ENCODE results near the gene MACROH2A1.

The MACROH2A1 gene

DNA sequence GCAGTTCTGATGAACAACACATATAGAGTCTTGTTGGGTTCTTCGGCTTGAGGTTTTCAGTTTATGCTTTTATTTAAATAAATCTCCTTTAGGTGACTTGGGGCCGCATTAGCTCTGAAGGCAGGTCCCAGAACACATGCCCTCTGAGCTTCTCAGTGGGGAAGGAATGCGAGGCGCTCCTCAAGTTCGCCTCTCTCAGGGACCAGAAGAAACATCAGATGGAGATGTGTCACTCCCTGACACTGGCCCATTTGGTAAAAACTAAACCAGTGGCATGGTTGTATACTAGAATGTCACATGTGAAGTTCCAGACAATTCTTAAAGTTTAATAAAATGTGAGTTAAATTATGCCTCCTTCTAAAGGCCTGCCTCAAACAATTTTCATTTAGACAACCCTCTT is 1.9 kb downstream of the MACROH2A1 start:
- Histone ChIP-seq H3K4me1 (peaks cover 69 to 76% (median 74%) of the 10 kb centered on the region in 10 experiments), H3K9me3 (replicated peaks in 1 of 11) (no peaks in the 10 kb centered on the region), H3K36me3 (peaks cover 0 to 58% (median 37%) of the 10 kb centered on the region in 11 experiments; a peak in 20 of 22 replicates), H3K27ac (peak overlapping the region; percentile 16 to 100 (median 98); a peak in 19 of 22 replicates), H3K9ac (peak overlapping the region; percentile 95 to 100 (median 99)), H3K4me3 (peak overlapping the region; percentile 86 to 99 (median 96)), H3K4me2 (peak overlapping the region; percentile 90 to 98 (median 96)), H4K20me1 (peaks cover 16 to 67% (median 64%) of the 10 kb centered on the region in 11 experiments; a peak in 20 of 22 replicates), H3K27me3 (no peaks in the 10 kb centered on the region)
- no peak for TF ChIP-seq Cebpa-rat (IDR thresholded peaks at IDR 0.05)

GRCh38 chr5:135396459-135397055 is 2.5 kb downstream of the MACROH2A1 start:
- TF ChIP-seq Cebpa-rat (IDR thresholded peaks at IDR 0.05): no peak
- Histone ChIP-seq H3K27ac (peak overlapping the region in 10 of 11 experiments; percentile 16 to 100 (median 98); a peak in 19 of 22 replicates), H4K20me1 (peaks cover 17 to 72% (median 69%) of the 10 kb centered on the region in 11 experiments; a peak in 20 of 22 replicates), H3K9me3 (replicated peaks in 1 of 11) (no peaks in the 10 kb centered on the region), H3K36me3 (peaks cover under 1 to 63% (median 43%) of the 10 kb centered on the region in 11 experiments; a peak in 20 of 22 replicates), H3K9ac (peak overlapping the region; percentile 95 to 100 (median 99)), H3K27me3 (no peaks in the 10 kb centered on the region), H3K4me1 (peaks cover 74 to 81% (median 79%) of the 10 kb centered on the region in 10 experiments), H3K4me3 (peak overlapping the region; percentile 86 to 99 (median 96)), H3K4me2 (peak overlapping the region; percentile 90 to 98 (median 96))

DNA sequence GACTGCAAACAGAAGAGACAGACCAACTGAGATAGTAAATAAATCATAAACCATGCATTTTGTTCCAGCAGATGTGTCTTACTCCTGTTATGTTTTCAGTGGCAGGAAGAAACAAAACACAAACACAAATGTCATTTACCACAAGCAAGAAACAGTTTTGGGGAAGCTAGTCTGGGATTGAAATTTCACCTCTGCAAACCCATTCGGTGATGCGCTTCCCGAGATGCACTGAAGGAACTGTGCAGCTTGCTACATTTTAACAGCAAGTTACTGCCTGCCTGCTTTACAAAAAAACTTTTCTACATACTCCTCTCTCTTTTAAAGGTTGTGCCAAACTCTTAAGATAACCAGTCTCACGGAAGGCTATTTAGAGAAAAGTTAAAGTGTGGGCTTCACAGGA is 3.2 kb downstream of the MACROH2A1 start:
- peaks cover 24 to 79% (median 76%) of the 10 kb centered on the region in 11 experiments; a peak in 20 of 22 replicates for H4K20me1 ChIP-seq
- H3K27me3 ChIP-seq: no peaks in the 10 kb centered on the region
- no peak for TF ChIP-seq Cebpa-rat (IDR thresholded peaks at IDR 0.05)
- no peaks in the 10 kb centered on the region for H3K9me3 ChIP-seq (replicated peaks in 1 of 11)
- peaks cover 79 to 86% (median 84%) of the 10 kb centered on the region in 10 experiments for H3K4me1 ChIP-seq
- H3K36me3 ChIP-seq: peaks cover 7 to 70% (median 49%) of the 10 kb centered on the region in 11 experiments; a peak in 21 of 22 replicates
- H3K4me3 ChIP-seq: peak overlapping the region; percentile 86 to 99 (median 96)
- H3K9ac ChIP-seq: peak overlapping the region; percentile 95 to 100 (median 99)
- H3K27ac ChIP-seq: peak overlapping the region in 9 of 11 experiments; percentile 94 to 100 (median 98); a peak in 16 of 22 replicates
- peak overlapping the region; percentile 90 to 98 (median 96) for H3K4me2 ChIP-seq

- peaks cover 11 to 74% (median 54%) of the 10 kb centered on the region in 11 experiments; a peak in 21 of 22 replicates for H3K36me3 ChIP-seq
- H3K9ac ChIP-seq: peak overlapping the region in 10 of 11 experiments; percentile 95 to 100 (median 99); a peak in 17 of 22 replicates
These were observed 3.6 kb downstream of the MACROH2A1 start for GRCh38 chr5:135395451-135395850.

GRCh38 chr5:135394095-135394494 is 4.9 kb downstream of the MACROH2A1 start:
- Histone ChIP-seq H3K27me3 (no peaks in the 10 kb centered on the region), H3K9me3 (replicated peaks in 1 of 11) (no peaks in the 10 kb centered on the region), H3K9ac (peak overlapping the region in 6 of 11 experiments; percentile 36 to 98 (median 64); a peak in 9 of 22 replicates), H3K4me3 (peak overlapping the region in 4 of 10 experiments; percentile 0 to 99 (median 92); a peak in 9 of 20 replicates), H3K27ac (peak overlapping the region in 9 of 11 experiments; percentile 33 to 100 (median 95); a peak in 17 of 22 replicates), H3K4me1 (peaks cover 81 to 87% (median 87%) of the 10 kb centered on the region in 10 experiments), H4K20me1 (peaks cover 41 to 97% (median 94%) of the 10 kb centered on the region in 11 experiments; a peak in 20 of 22 replicates), H3K36me3 (peaks cover 25 to 88% (median 67%) of the 10 kb centered on the region in 11 experiments), H3K4me2 (peak overlapping the region; percentile 90 to 98 (median 96))
- no peak for TF ChIP-seq Cebpa-rat (IDR thresholded peaks at IDR 0.05)

More at GRCh38 chr5:135395451-135395850, 3.6 kb downstream of the MACROH2A1 start:
- Histone ChIP-seq H3K27ac (peak overlapping the region in 7 of 11 experiments; percentile 94 to 100 (median 98); a peak in 13 of 22 replicates), H3K4me1 (peaks cover 79 to 86% (median 84%) of the 10 kb centered on the region in 10 experiments), H3K4me2 (peak overlapping the region; percentile 90 to 98 (median 96)), H4K20me1 (peaks cover 28 to 84% (median 80%) of the 10 kb centered on the region in 11 experiments; a peak in 20 of 22 replicates), H3K9me3 (replicated peaks in 1 of 11) (no peaks in the 10 kb centered on the region), H3K4me3 (peak overlapping the region; percentile 86 to 99 (median 96); a peak in 17 of 20 replicates), H3K27me3 (no peaks in the 10 kb centered on the region)
- no peak for TF ChIP-seq Cebpa-rat (IDR thresholded peaks at IDR 0.05)

DNA sequence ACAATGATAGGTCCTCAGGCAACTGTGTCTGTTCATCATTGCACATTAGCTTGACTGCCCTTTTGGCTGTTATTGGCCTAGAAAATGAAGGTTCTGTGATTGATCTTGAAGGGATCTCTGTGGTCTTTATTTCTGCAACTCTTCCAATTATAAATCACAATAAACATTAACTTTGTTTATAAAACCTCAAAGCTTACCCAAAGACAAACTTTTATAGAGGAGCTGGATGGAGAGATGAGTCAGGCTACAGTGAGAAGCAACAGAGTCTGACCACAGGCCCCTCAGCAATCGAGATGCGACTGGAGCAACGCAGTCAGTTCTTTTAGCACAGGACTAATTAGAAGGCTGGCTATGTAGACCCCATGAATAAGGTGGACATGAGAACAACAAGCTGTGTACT is 5.3 kb downstream of the MACROH2A1 start:
- H3K9ac ChIP-seq: peak overlapping the region in 7 of 11 experiments; percentile 27 to 98 (median 59); a peak in 12 of 22 replicates
- TF ChIP-seq Cebpa-rat (IDR thresholded peaks at IDR 0.05): no peak
- peaks cover 45 to 100% (median 98%) of the 10 kb centered on the region in 11 experiments; a peak in 20 of 22 replicates for H4K20me1 ChIP-seq
- H3K27ac ChIP-seq: peak overlapping the region in 9 of 11 experiments; percentile 33 to 100 (median 95); a peak in 18 of 22 replicates
- H3K9me3 ChIP-seq (replicated peaks in 1 of 11): no peaks in the 10 kb centered on the region
- H3K4me3 ChIP-seq: peak overlapping the region in 4 of 10 experiments; percentile 0 to 99 (median 92); a peak in 8 of 20 replicates
- peak overlapping the region; percentile 90 to 98 (median 96) for H3K4me2 ChIP-seq
- peaks cover 29 to 92% (median 71%) of the 10 kb centered on the region in 11 experiments for H3K36me3 ChIP-seq
- peaks cover 81 to 91% (median 91%) of the 10 kb centered on the region in 10 experiments for H3K4me1 ChIP-seq
- no peaks in the 10 kb centered on the region for H3K27me3 ChIP-seq

GRCh38 chr5:135393229-135393628 is 5.8 kb downstream of the MACROH2A1 start:
- H3K4me2 ChIP-seq: peak overlapping the region; percentile 90 to 98 (median 96)
- no peaks in the 10 kb centered on the region for H3K27me3 ChIP-seq
- H4K20me1 ChIP-seq: peaks cover 50 to 100% (median 100%) of the 10 kb centered on the region in 11 experiments; a peak in 20 of 22 replicates
- no peaks in the 10 kb centered on the region for H3K9me3 ChIP-seq (replicated peaks in 1 of 11)
- peaks cover 33 to 96% (median 76%) of the 10 kb centered on the region in 11 experiments for H3K36me3 ChIP-seq
- peak overlapping the region in 7 of 11 experiments; percentile 27 to 98 (median 68); a peak in 12 of 22 replicates for H3K9ac ChIP-seq
- H3K4me1 ChIP-seq: peaks cover 84 to 96% (median 95%) of the 10 kb centered on the region in 10 experiments
- TF ChIP-seq Cebpa-rat (IDR thresholded peaks at IDR 0.05): peak in 6 of 11 experiments; percentile 25 to 83 (median 67); a peak in 8 of 22 replicates
- peak overlapping the region in 5 of 10 experiments; percentile 0 to 99 (median 16); a peak in 5 of 20 replicates for H3K4me3 ChIP-seq
- H3K27ac ChIP-seq: peak overlapping the region in 10 of 11 experiments; percentile 12 to 100 (median 94); a peak in 18 of 22 replicates

- Histone ChIP-seq H3K4me3 (peak overlapping the region in 3 of 10 experiments; percentile 30 to 93 (median 31); a peak in 2 of 20 replicates), H3K9me3 (replicated peaks in 1 of 11) (no peaks in the 10 kb centered on the region), H4K20me1 (peaks cover 52 to 100% (median 100%) of the 10 kb centered on the region in 11 experiments; a peak in 20 of 22 replicates), H3K27ac (peak overlapping the region in 10 of 11 experiments; percentile 28 to 100 (median 94); a peak in 19 of 22 replicates), H3K27me3 (no peaks in the 10 kb centered on the region), H3K4me1 (peaks cover 88 to 100% (median 100%) of the 10 kb centered on the region in 10 experiments), H3K36me3 (peaks cover 43 to 100% (median 86%) of the 10 kb centered on the region in 11 experiments), H3K9ac (peak overlapping the region in 7 of 11 experiments; percentile 8 to 98 (median 68); a peak in 12 of 22 replicates), H3K4me2 (peak overlapping the region; percentile 90 to 98 (median 96))
- no peak for TF ChIP-seq Cebpa-rat (IDR thresholded peaks at IDR 0.05)
These were observed 6.8 kb downstream of the MACROH2A1 start for GRCh38 chr5:135392256-135392655.

Data from BLaER1 treated with 17β-estradiol and CSF1 and Interleukin-3, amounts not matched to agents 10 nM and 100 nM (cell line).